IPS-20b (cell line): ENCODE data around the gene DHRS7B.
"Not testable (repeated sequence)": the region's sequence is repeated elsewhere in the genome, so short reads cannot be mapped to it uniquely, and the experiment has no call there.

Experiments used
- H3K27ac ChIP-seq: one replicate; pipeline ENCODE4 v1.5.1; 2013; ENCODE audit warnings: low read length
- H3K27me3 ChIP-seq: 2 replicates; pipeline ENCODE4 v1.6.1; 2013; ENCODE audit warnings: mild to moderate bottlenecking, low read length, inconsistent platforms; ENCODE audit not compliant: insufficient read depth
- H3K36me3 ChIP-seq: 2 replicates; pipeline ENCODE4 v1.6.1; 2013; ENCODE audit warnings: low read depth, mild to moderate bottlenecking, inconsistent platforms, low read length, moderate library complexity; ENCODE audit not compliant: insufficient read depth
- H3K4me1 ChIP-seq: 2 replicates; pipeline ENCODE4 v1.6.1; 2013; ENCODE audit warnings: mild to moderate bottlenecking, control low read depth, inconsistent platforms, low read length, moderate library complexity; ENCODE audit not compliant: insufficient read depth
- H3K4me3 ChIP-seq: 2 replicates; pipeline ENCODE4 v1.5.1; 2013; ENCODE audit warnings: mild to moderate bottlenecking, low read length, inconsistent platforms
- H3K9ac ChIP-seq: 2 replicates; pipeline ENCODE4 v1.6.1; 2013; ENCODE audit warnings: low read depth, mild to moderate bottlenecking, inconsistent platforms, low read length, moderate library complexity
- H3K9me3 ChIP-seq: 2 replicates; pipeline ENCODE4 v1.6.1; 2013; ENCODE audit warnings: mild to moderate bottlenecking, low read depth, low read length, inconsistent platforms; ENCODE audit not compliant: insufficient read depth

The DHRS7B gene

DNA sequence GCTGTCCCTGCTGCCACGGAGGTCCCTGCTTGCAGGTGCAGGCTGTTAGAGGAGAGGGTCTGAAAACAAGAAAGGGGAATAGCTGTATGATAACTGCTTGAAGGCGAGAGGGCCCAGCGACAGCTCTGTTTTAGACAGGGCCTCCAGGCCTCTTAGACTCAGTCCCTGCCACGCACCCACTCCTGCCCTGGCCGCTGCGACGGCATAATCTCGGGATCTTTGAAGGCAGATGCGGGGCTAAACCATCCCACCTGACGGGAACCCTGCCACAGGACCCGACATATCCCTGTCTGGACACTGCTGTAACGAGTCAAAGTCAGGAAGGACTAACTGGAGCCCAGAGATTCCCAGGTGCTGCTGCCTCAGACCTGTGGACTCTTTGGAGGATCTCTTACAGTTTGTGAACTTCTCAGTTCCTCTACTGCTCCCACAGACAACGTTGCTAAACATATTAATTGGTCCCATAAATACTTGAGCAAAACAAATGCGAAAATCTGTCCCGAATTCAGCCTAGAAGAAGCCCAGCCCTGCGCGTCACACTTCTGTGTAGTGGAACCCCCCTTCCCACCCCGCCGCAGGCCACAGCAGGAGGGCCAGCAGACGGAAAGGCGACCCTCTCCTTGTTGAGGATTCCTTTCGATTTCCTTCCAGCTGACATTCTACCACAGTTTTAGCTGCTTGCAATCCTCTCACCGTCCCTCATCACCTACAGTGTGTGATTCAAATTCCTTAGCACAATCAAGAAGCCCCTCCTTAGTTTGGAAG is 88.2 kb downstream of the DHRS7B start:
- H3K27ac ChIP-seq: peak overlapping the region; percentile 94
- H3K36me3 ChIP-seq: peaks cover 16% of the 10 kb centered on the region
- no peaks in the 10 kb centered on the region for H3K9me3 ChIP-seq
- H3K4me1 ChIP-seq: peaks cover 25% of the 10 kb centered on the region
- peak overlapping the region; percentile 97 for H3K9ac ChIP-seq
- H3K27me3 ChIP-seq: no peaks in the 10 kb centered on the region
- peak overlapping the region; percentile 100 for H3K4me3 ChIP-seq

DNA sequence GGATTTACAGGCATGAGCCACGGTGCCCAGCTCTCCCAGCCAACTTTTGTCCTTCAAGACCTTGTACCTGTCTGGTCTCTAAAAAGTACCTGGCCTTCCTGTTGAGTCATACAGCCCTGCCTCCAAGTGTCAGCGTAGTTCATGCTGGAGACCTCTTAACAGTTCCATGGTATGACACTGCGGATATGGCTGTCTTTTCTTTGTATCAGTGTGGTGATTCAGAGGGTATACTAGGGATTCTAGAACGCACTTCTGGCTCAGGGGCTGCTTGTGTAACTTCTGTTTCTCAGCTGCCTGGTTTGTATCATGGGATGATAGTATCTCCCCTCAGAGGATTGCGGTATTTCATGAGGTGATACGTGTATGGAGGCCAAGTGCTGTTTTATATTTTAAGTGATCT is 89.2 kb downstream of the DHRS7B start:
- no peak overlapping the region; the same call in 1 of the 2 replicates for H3K9ac ChIP-seq
- H3K9me3 ChIP-seq: no peaks in the 10 kb centered on the region
- H3K4me3 ChIP-seq: peak overlapping the region; percentile 16; the same call in 1 of the 2 replicates
- no peak overlapping the region for H3K27ac ChIP-seq
- H3K27me3 ChIP-seq: no peaks in the 10 kb centered on the region
- peaks cover 25% of the 10 kb centered on the region for H3K4me1 ChIP-seq
- H3K36me3 ChIP-seq: peaks cover 8% of the 10 kb centered on the region

DNA sequence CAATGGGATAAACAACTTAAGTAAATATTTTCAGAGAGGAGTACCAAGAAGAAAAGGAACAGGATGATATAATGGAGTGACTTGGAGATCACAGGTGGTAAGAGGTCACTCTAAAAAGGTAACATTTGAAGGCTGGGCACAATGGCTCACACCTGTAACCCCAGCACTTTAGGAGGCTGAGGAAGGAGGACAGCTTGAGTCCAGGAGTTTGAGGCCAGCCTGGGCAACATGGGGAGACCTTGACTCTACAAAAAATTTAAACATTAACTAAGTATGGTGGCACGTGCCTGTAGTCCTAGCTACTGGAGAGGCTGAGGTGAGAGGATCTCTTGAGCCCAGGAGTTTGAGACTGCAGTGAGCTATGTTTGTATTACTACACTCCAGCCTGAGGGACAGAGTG is 90.6 kb downstream of the DHRS7B start:
- peaks cover 20% of the 10 kb centered on the region for H3K4me1 ChIP-seq
- no peaks in the 10 kb centered on the region for H3K9me3 ChIP-seq
- H3K36me3 ChIP-seq: no peaks in the 10 kb centered on the region; the same call in 1 of the 2 replicates
- no peak overlapping the region for H3K4me3 ChIP-seq
- H3K27me3 ChIP-seq: no peaks in the 10 kb centered on the region
- H3K27ac ChIP-seq: no peak overlapping the region
- H3K9ac ChIP-seq: no peak overlapping the region

DNA sequence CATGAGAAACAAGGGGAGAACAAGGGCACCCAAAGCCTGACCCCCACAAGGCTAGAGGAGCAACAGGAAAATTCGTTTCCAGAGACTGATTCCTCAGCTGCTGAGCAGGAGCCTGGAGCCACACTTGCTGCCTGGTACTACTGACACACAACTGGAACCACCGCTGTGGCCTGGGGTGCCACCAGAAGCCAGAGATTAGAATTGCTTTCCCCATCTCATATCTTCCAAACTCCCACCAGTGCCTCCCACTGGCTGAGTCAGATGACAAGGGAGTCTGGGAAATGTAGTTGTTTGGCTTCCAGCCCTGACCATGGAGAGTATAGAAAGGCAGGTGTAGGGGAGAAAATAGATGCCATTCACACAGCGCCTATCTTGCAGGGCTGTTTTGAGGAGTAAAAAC is 91.3 kb downstream of the DHRS7B start:
- no peaks in the 10 kb centered on the region; the same call in 1 of the 2 replicates for H3K36me3 ChIP-seq
- no peak overlapping the region for H3K27ac ChIP-seq
- H3K9ac ChIP-seq: no peak overlapping the region
- H3K4me3 ChIP-seq: no peak overlapping the region
- H3K4me1 ChIP-seq: peaks cover 13% of the 10 kb centered on the region
- no peaks in the 10 kb centered on the region for H3K9me3 ChIP-seq
- no peaks in the 10 kb centered on the region for H3K27me3 ChIP-seq

DNA sequence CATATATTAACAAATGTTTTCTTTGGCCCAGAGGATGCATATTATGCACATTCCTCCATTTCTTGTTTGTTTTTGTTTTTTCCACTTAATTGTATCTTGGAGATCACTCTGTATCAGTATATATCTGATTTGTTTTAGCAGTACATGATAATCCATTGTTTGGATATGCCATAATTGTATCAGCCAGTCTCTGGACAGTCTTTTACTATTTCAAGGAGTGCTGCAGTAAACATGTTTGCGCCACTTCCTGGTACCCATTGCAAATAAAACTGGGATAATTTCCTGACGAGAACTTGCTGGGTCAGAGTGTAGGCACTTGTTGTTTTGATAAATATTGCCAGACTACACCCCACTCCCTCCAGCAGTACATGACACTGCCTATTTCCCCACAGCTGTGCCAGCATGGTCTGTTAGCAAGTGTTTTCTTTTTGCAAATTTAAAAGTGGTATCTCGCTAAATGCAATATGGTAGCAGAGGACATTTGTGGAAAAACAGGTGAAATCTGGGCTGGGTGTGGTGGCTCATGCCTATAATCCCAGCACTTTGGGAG is 92.1 kb downstream of the DHRS7B start:
- Histone ChIP-seq H3K9ac (no peak overlapping the region), H3K4me3 (no peak overlapping the region), H3K27ac (no peak overlapping the region), H3K36me3 (no peaks in the 10 kb centered on the region; the same call in 1 of the 2 replicates), H3K4me1 (peaks cover 12% of the 10 kb centered on the region), H3K27me3 (no peaks in the 10 kb centered on the region), H3K9me3 (no peaks in the 10 kb centered on the region)

DNA sequence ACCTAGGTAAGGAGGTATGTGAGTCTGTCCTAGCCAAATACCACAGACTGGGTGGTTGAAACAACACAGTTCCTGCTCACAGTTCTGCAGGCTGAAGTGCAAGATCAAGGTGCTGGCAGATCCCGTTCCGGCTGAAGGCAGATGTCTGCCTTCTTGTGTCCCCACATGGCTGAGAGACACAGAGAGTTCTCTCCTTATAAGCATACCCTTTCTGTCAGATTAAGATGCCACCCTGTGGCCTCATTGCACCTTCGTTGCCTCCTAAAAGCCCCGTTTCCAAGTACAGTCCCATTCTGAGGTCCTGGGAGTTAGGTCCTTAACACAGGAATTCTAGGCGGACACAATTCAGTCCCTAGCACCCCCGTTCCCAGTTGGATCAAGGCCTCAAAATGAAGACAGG is 96.3 kb downstream of the DHRS7B start:
- no peaks in the 10 kb centered on the region for H3K27me3 ChIP-seq
- H3K4me1 ChIP-seq: no peaks in the 10 kb centered on the region
- no peaks in the 10 kb centered on the region; the same call in 1 of the 2 replicates for H3K36me3 ChIP-seq
- H3K9ac ChIP-seq: no peak overlapping the region
- H3K9me3 ChIP-seq: no peaks in the 10 kb centered on the region
- H3K27ac ChIP-seq: no peak overlapping the region
- no peak overlapping the region for H3K4me3 ChIP-seq

DNA sequence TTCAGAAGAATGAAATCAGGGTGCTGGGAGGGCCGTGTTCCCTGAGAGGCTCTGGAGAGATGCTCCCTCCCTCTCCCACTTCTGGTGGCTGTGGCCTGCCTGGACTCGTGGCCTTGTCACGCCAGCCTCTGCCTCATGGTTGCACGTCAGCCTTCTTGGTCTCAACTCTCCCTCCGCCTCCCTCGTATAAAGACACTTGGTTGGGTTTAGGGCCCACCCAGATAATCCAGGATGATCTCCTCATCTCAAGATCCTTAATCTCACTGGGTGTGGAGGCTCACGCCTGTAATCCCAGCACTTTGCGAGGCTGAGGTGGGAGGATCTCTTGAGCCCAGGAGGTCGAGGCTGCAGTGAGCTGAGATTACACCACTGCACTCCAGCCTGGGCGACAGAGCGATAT is 100.5 kb downstream of the DHRS7B start:
- not testable (repeated sequence) for H3K9me3 ChIP-seq, H3K4me1 ChIP-seq, H3K36me3 ChIP-seq, H3K27ac ChIP-seq, H3K4me3 ChIP-seq, H3K9ac ChIP-seq, H3K27me3 ChIP-seq

DNA sequence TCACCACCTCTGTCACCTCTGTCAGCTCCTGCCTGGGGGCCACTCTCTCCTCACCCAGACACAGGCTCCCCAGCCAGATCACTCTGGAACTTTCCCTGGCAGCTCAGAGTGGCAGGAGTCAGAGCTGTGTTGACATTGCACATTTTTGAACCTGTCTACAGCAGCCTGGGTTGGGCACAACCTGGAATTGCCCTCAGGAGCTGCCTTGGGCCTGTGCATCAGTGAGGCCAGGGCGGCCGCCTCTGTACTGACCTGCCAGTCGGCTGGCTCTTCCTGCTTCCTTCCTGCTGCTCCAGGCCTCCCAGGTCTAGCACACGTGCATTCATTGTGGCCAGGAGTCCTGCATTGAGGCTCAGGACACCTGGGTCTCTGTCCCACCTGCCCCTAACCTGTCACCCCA is 101.3 kb downstream of the DHRS7B start:
- H3K36me3 ChIP-seq: no peaks in the 10 kb centered on the region
- no peak overlapping the region for H3K4me3 ChIP-seq
- no peaks in the 10 kb centered on the region for H3K27me3 ChIP-seq
- no peaks in the 10 kb centered on the region for H3K9me3 ChIP-seq
- H3K9ac ChIP-seq: no peak overlapping the region
- H3K27ac ChIP-seq: no peak overlapping the region
- H3K4me1 ChIP-seq: no peaks in the 10 kb centered on the region

DNA sequence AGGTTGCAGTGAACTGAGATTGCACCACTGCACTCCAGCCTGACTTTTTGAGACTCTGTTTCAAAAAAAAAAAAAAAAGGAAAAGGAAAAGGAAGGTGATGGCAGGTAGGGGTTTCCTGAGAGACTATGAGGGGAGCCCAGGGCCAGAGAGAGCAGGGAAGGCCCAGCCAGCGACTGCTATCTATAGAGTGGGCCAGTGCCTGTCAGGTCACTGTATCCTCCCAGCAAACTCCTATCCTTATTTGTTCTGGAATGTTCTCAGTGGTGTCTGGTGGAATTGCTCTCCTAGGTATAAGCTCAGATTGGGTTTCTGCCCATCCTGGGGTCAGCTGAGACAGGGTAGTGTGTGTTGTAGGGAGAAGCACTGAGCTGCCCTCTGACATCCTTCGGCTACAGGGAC is 102.1 kb downstream of the DHRS7B start:
- Histone ChIP-seq H3K27me3 (no peaks in the 10 kb centered on the region), H3K36me3 (no peaks in the 10 kb centered on the region), H3K27ac (no peak overlapping the region), H3K9ac (no peak overlapping the region), H3K4me3 (no peak overlapping the region), H3K4me1 (no peaks in the 10 kb centered on the region), H3K9me3 (no peaks in the 10 kb centered on the region)

DNA sequence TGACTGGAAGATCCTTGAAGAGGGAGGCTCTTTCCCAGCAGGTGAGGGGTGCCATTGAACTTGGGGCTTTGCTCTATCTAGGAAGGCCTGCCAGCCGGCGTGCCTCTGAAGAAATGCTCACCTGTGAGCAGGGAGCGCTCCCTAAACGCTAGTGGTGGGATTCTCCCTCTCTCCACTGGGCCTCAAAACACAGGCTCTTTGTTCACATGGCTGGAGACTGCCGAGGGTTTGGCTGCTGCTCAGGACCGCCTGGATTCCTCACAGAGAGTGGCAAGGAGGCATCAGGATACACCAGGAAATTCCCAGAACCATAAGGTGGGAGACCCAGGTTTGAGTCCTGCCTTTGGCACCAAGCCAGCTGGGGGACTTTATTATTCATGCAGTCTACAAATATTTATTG is 104.8 kb downstream of the DHRS7B start:
- Histone ChIP-seq H3K4me3 (no peak overlapping the region), H3K9me3 (no peaks in the 10 kb centered on the region), H3K27me3 (no peaks in the 10 kb centered on the region), H3K27ac (no peak overlapping the region), H3K36me3 (no peaks in the 10 kb centered on the region), H3K4me1 (no peaks in the 10 kb centered on the region), H3K9ac (no peak overlapping the region)

DNA sequence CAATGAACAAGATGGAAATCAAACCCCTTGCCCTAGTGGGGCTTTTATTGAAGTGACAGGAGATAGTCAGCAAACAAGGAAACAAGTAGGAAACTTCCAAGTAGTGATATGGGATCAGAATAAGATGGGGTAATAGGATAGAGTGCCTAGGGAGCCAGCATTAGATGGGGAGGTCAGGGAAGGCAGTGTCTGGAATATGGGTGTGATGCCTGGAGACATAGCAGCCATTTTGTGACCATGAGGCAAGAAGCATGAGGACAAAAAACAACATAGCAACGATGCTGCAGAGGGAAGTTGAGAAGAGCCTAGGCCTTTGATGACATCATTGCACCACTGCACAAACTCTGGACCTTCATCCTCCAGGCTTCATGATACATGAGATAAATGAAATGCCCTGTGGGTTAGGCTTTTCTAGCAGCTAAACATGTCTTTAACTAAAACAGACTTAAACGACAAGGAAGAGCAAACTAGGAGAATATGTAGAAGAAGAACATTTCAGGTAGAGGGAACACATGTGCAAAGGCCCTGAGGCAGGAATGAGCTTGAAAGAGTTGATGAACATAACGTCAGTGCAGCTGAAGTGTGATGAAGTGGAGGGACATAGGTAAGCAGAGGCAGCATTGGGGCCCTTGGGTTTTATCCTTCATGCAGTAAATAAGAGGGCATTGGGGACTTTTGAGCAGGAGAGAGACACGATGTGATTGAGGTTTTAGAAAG is 105.4 kb downstream of the DHRS7B start:
- H3K4me1 ChIP-seq: no peaks in the 10 kb centered on the region

More for the DNA sequence above, 105.4 kb downstream of the DHRS7B start:
- Histone ChIP-seq H3K9me3 (no peaks in the 10 kb centered on the region), H3K9ac (no peak overlapping the region), H3K4me3 (no peak overlapping the region), H3K27me3 (no peaks in the 10 kb centered on the region), H3K36me3 (no peaks in the 10 kb centered on the region), H3K27ac (no peak overlapping the region)
